22Rv1 (cell line): ENCODE results near the gene KDM4C.

Experiments used
- H3K27ac ChIP-seq: fragments of 450-650 bp; 2 replicates; pipeline ENCODE4 v1.5.1; 2017
- CTCF ChIP-seq: fragments of 450-650 bp; IDR thresholded peaks from 2 replicates; pipeline ENCODE4 v1.5.1; 2017; ENCODE audit warnings: mild to moderate bottlenecking
- ZFX ChIP-seq: fragments of 450-650 bp; IDR thresholded peaks from 2 replicates; pipeline ENCODE4 v1.6.1; 2017; ENCODE audit warnings: antibody characterized with exemption, borderline replicate concordance

The KDM4C gene

GRCh38 chr9:6887051-6887450 lies 129.3 kb downstream of the KDM4C start:
- H3K27ac ChIP-seq = no peak overlapping the region
- TF ChIP-seq ZFX (no peak), CTCF (no peak)

- TF ChIP-seq CTCF = no peak
- TF ChIP-seq ZFX = no peak
Observed at GRCh38 chr9:6889868-6890267, 132.1 kb downstream of the KDM4C start.

GRCh38 chr9:6893350-6894131 lies 135.8 kb downstream of the KDM4C start:
- TF ChIP-seq ZFX (no peak), CTCF (no peak)
- no peak overlapping the region for H3K27ac ChIP-seq

More at GRCh38 chr9:6889868-6890267, 132.1 kb downstream of the KDM4C start:
- H3K27ac ChIP-seq = no peak overlapping the region

GRCh38 chr9:6894135-6894534 lies 136.4 kb downstream of the KDM4C start:
- no peak overlapping the region for H3K27ac ChIP-seq
- TF ChIP-seq CTCF = no peak
- no peak for TF ChIP-seq ZFX

- no peak overlapping the region for H3K27ac ChIP-seq
- no peak for TF ChIP-seq ZFX
- TF ChIP-seq CTCF = no peak
Observed at GRCh38 chr9:6895754-6896153, 138.0 kb downstream of the KDM4C start.

GRCh38 chr9:6896562-6896961 lies 138.8 kb downstream of the KDM4C start:
- no peak overlapping the region for H3K27ac ChIP-seq

More at GRCh38 chr9:6896562-6896961, 138.8 kb downstream of the KDM4C start:
- TF ChIP-seq CTCF (no peak), ZFX (no peak)
